DMS 273 treated with DMSO at 0.1 percent for 48 hours (cell line): ENCODE measurements around the gene UBXN11.
A peak's percentile ranks its signal among the peaks of the same experiment; 100 is the strongest.

ENCODE experiments used
- DNase-seq: peaks from one replicate; lab custom pipeline; 2025; lab: John Stamatoyannopoulos, UW

The UBXN11 gene

GRCh38 chr1:26285366-26286063, 20.9 kb downstream of the UBXN11 start:
- DNase-seq, result no peak

GRCh38 chr1:26284597-26285347, 21.7 kb downstream of the UBXN11 start:
- no peak for DNase-seq

GRCh38 chr1:26283871-26284596, 22.4 kb downstream of the UBXN11 start:
- no peak for DNase-seq

DNA sequence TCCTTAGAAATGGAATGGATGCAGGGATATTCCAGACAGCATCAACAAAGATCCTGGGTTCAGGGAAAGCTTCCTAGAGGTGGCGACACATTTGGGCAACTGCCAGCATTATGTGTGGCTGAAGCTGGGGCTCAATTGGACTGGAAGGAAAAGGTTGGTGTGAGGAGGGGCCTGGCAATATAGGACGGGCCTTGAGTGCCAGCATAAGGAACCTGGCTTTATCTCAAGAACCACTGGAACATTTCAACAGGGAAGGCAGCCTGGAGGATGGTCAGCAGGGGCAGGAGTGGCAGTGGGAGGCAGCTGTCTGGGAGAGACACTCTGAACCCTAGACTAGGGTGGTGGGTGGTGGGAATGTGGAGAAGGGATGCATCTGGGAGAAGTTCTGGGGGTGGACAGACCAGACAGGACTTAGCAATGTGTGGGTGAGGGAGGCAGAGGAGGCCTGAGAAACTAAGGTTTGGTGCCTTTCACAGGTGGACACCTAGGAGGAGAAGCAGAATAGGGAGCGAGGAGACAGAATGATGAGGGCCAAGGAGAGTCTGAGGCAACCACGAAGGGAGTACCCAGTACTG, 23.1 kb downstream of the UBXN11 start:
- no peak for DNase-seq

GRCh38 chr1:26282401-26282918, 24.0 kb downstream of the UBXN11 start:
- no peak for DNase-seq

GRCh38 chr1:26281971-26282370, 24.5 kb downstream of the UBXN11 start:
- DNase-seq, result no peak

DNA sequence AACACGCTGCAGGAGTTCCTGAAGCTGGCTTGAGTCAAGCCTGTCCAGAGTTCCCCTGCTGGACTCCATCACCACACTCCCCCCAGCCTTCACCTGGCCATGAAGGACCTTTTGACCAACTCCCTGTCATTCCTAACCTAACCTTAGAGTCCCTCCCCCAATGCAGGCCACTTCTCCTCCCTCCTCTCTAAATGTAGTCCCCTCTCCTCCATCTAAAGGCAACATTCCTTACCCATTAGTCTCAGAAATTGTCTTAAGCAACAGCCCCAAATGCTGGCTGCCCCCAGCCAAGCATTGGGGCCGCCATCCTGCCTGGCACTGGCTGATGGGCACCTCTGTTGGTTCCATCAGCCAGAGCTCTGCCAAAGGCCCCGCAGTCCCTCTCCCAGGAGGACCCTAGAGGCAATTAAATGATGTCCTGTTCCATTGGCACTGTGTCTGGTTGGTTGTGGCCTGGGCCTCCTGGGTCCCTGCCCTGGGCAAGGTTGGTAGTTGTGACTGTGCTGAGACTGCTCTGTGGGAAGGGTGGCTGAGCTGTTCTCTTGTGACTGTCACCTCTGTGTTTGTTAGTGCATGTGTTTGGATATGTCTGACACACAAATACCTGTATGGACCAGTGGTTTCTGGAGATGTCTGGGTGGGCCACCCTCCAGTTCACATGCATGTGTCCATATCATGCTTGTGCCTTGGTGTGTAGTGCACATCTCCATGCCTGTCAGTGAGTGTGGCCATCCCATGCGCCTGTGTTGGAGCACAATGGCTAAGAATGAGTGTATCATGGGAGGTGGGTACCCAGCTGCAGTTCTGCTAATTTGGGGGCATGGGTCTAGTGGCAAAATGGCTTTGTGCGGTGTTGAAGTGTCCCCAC, 25.1 kb downstream of the UBXN11 start:
- DNase-seq, result no peak

DNA sequence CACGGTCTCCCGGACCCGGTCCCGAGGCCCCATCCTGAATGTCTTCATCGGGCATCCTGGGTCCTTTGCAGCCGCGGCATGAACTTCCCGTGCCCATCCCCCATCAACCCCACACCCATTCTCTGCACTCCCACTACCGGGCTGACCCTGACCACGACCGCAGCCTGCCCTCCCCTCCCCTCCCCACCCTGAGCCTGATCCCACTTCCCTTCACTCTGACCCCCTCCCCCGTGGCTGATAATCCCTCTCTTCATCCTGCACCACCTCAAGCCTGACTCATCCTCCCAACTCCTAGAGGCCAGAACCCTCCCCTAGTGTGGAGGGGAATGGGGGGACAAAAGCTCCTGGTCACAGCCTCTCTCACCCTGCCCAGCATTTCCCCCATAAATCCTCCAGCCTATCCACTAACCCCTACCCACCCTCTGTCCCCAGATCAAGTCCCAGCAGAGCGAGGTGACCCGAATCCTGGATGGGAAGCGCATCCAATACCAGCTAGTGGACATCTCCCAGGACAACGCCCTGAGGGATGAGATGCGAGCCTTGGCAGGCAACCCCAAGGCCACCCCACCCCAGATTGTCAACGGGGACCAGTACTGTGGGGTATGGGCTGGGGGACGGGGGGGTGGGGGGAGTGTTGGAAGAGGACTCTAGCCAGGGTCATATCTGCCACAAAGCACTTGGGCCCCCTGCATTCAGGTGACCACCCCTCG, 25.9 kb downstream of the UBXN11 start:
- no peak for DNase-seq

- peak; percentile 84 for DNase-seq
Measured at GRCh38 chr1:26279456-26280332, 26.7 kb downstream of the UBXN11 start, which contains the start of gene SH3BGRL3. Gene SH3BGRL3 (plus strand): TSS chr1:26280086. CDS start chr1:26280156, 70 bp downstream.

- DNase-seq, result peak; percentile 84
Measured at GRCh38 chr1:26278724-26279455, 27.5 kb downstream of the UBXN11 start.

DNA sequence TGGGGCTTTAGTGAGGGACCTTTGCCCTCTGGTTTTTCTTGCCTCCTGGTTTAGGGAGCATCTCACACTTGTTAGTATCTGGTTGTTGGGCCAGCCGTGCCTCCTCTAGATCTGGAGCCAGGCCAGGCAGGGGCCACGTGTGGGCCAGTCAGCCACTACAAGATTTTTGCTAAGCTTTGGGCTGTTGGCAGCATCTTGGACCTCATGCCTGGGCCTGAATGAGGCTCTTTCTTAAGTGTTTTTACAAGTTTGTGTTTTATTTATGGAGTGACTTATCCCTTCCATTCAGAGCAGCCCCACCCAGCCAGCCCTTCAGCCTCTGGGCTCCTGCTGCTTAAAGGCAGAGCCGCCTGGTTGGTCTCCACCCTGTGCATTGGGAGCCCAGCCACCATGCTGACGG, 28.1 kb downstream of the UBXN11 start:
- DNase-seq, result no peak

GRCh38 chr1:26277719-26278118, 28.7 kb downstream of the UBXN11 start:
- peak; percentile 23 for DNase-seq

DNA sequence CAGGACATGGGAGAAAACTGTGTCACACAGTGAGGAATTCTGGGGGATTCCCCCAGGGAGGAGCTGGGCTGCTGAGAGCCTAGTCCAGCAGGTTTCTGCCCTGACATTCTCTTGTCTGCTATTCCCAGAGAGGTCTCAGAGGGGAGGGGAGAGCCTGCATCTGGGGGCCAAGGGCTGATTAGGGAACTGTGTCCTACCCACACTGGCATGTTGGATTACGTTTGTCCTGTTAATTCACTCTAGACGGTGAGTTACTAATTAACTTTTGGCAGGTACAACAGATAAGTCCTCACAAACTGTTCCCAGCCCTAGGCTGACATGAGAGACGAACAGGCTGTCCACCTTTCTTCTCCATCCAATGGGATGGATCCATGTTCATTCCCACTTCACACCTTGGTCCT, 29.2 kb downstream of the UBXN11 start:
- DNase-seq, result no peak

DNA sequence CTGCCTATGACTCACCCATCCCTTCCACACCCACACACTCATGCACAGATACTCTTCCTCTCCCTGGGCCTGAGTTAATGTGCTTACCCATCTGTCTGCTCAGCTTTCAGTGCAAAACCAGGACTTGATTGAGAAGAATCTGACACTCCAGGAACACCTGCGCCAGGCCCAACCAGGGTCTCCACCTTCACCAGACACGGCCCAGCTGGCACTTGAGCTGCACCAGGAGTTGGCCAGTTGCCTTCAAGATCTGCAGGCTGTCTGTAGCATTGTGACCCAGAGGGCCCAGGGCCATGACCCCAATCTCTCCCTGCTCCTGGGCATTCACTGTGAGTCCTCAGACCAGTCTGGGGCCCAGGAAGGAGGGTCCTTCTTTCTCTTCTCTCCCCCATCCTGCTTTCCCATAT, 30.0 kb downstream of the UBXN11 start:
- peak; percentile 74 for DNase-seq

DNA sequence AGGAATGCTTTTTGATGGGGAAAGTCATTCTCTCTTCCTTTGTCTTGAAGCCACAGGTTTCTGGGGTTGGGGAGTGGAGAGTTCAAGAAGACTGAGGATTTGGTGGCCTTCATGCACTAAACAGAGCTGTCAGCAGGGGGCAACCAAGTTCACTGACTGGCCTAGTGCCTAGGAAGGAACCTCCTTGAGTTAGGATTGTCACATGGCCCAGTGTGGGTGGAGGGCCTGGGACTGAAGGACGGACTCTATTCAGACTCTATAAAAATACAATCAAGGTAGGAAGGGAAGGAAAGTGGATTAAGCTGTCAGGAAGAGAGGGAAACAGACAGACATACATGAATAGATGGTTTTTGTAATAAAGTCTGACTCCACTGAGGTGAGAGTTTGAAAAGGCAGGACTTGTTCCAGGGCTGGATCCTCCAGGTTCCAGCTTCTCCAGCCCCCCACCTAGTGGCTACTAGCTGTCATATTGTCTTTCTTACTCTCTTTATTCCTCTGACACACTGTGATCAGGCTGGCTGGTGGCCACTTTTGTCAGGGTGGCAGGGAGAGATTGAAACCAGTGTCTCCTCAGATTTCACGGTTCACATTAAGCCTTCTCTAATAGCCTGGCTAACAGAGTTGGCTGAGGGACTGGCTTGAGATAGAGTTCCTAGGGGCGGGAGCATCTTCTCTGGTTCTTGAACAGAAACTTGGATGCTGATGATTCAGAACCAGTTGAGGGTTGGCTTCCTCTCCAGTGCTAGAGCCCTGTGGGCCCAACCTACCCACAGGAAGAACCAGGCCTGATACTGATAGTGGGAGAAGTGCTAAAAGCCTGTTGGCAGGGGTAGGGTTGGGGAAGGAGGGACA, 30.6 kb downstream of the UBXN11 start:
- peak; percentile 69 for DNase-seq

GRCh38 chr1:26274801-26275425, 31.5 kb downstream of the UBXN11 start:
- DNase-seq, result no peak

GRCh38 chr1:26269198-26269550, 37.3 kb downstream of the UBXN11 start:
- no peak for DNase-seq
